Limb (tissue), 2 donors: ENCODE results near the gene HECA.
"Not testable (repeated sequence)": the region's sequence is repeated elsewhere in the genome, so short reads cannot be mapped to it uniquely, and the experiment has no call there.

Experiments
- DNase-seq, 2 donors: peaks; one replicate each; pipeline ENCODE4 v3.0.0-alpha.2; 2016; ENCODE audit errors: extremely low spot score in 2 of 2

HECA gene

GRCh38 chr6:139205843-139206242 is 71.0 kb downstream of the HECA start:
- DNase-seq = no peak

- DNase-seq = not testable (repeated sequence)
Measured at GRCh38 chr6:139210766-139211165, 75.9 kb downstream of the HECA start.

- not testable (repeated sequence) for DNase-seq
Measured at GRCh38 chr6:139212460-139212859, 77.6 kb downstream of the HECA start.

- DNase-seq = peak; percentile 78 to 91
Measured at GRCh38 chr6:139219271-139219729, 84.4 kb downstream of the HECA start.

DNA sequence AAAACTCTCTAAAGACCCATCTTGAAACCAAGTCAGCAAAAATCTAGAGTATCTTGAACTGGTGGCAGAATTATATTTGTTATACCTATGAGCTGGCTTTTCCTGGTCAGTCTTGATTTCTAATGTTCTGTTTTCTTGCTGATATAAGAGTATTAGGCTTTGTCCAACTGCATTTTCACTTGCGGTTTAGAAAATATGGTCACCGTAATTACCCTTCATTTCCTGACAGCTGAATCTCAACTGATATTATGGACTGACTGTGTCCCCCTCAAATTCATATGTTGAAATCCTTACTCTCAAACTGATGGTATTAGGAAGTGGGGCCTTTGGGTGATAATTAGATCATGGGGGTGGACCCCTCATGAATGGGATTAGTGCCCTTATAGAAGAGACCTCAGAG is 84.9 kb downstream of the HECA start:
- no peak for DNase-seq

- not testable (repeated sequence) for DNase-seq
Measured at GRCh38 chr6:139228387-139228786, 93.5 kb downstream of the HECA start.
